ENCODE measurements around the gene ARHGEF28. TPM values are rescaled to one million over a fixed set of nuclear protein-coding genes. Genes with fewer than 3 reads are reported as not detected.

The ARHGEF28 gene
- total RNA-seq, 4 donors from 2014 or later: 8.2 to 16.5 (median 15.4) TPM

DNA sequence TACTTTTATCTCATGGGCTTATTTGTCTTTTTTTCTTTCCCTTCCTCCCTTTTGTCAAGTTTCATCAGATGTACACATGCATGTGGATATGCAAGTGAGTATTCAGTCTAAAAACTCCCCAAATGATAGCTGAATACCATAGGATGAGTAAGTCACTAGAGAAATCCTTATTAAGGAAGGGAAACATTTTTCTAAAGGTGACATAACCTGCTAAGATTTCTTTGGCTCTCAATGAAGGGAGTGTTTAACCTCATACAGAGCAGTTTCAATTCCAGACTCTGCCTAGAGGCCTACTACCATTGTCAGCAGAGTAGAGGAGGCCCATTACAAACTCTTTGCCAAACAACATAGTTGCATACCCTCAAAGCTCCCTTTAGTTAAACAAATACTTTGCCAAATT lies 192.4 kb downstream of the ARHGEF28 start:
- DNase-seq (ENCODE audit: low spot score) (no peak), ATAC-seq (ENCODE audit: low FRiP score) (peak; percentile 72)
- TF ChIP-seq, protein P1, sequence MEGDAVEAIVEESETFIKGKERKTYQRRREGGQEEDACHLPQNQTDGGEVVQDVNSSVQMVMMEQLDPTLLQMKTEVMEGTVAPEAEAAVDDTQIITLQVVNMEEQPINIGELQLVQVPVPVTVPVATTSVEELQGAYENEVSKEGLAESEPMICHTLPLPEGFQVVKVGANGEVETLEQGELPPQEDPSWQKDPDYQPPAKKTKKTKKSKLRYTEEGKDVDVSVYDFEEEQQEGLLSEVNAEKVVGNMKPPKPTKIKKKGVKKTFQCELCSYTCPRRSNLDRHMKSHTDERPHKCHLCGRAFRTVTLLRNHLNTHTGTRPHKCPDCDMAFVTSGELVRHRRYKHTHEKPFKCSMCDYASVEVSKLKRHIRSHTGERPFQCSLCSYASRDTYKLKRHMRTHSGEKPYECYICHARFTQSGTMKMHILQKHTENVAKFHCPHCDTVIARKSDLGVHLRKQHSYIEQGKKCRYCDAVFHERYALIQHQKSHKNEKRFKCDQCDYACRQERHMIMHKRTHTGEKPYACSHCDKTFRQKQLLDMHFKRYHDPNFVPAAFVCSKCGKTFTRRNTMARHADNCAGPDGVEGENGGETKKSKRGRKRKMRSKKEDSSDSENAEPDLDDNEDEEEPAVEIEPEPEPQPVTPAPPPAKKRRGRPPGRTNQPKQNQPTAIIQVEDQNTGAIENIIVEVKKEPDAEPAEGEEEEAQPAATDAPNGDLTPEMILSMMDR (IDR thresholded peaks at IDR 0.05): no peak

DNA sequence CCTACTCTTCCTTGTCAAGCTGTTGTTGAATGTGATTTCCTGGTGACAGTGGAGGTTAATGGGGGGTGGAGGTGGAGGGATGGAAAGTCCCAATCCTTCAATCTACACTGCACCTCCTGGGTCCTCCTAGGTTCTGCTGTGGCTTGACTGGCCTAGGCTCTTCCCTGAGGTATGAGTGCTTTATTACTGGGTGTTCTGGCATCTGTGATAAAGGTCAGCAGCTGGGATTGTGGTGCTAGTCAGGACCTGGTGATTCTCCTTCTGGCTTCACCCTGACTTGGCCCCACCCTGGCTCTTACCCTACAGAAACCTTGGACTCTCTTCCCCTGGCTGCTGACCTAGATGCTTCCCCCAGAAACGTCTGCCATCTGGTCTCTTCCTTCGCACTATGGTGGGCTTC lies 194.3 kb downstream of the ARHGEF28 start:
- DNase-seq (ENCODE audit: low spot score) (no peak), ATAC-seq (ENCODE audit: low FRiP score) (no peak)
- TF ChIP-seq, protein P1 (IDR thresholded peaks at IDR 0.05): no peak

DNA sequence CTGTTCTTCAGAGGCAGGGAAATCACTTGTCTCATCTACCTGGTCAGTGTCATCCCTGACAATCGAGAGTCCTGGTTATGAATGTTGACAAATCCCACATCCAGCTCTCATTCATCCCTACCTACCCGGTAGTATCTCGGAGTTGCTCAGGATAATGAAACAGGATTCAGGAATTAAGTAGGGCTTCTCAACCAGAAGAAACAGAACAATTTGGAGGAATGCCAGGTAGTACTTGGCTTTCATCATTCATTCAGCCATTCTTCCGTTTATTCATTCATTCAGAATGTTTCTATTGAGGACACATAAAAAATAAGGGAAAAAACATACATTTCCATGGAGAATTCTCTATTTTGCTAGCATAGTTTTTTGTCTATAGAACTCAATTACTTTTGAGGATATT lies 195.0 kb downstream of the ARHGEF28 start:
- TF ChIP-seq, protein P1 (IDR thresholded peaks at IDR 0.05): no peak
- no peak for DNase-seq (ENCODE audit: low spot score)
- ATAC-seq (ENCODE audit: low FRiP score): no peak

DNA sequence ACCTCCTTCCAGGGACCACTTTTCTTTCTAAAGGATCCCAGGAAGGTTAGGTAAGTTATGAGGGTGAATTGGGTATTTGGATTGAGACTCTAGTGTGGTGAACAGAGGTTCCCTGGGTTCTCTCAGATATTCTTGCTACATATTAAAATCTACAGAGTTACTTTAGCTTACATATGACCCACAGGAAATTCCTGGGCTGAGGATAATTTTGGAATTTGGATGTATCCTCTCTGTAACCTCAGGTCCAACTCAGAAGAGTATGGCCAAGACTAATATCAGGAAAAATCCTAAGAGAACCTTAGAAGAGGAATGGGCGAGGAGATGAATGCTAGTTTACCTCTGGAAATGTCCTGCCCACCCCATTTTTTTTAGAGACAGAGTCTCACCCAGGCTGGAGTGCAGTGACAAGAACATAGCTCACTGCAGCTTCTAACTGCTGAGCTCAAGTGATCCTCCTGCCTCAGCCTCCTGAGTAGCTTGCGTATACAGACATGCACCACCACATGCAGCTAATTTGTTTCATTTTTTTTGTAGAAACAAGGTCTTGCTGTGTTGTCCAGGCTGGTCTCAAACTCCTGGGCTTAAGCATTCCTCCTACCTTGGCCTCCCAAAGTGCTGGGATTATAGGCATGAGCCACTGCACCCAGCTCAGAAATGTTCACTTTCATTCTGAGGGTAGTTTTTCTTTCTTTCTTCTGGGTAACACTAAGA lies 196.4 kb downstream of the ARHGEF28 start:
- TF ChIP-seq, protein P1 (IDR thresholded peaks at IDR 0.05): no peak
- ATAC-seq (ENCODE audit: low FRiP score): no peak
- no peak for DNase-seq (ENCODE audit: low spot score)

DNA sequence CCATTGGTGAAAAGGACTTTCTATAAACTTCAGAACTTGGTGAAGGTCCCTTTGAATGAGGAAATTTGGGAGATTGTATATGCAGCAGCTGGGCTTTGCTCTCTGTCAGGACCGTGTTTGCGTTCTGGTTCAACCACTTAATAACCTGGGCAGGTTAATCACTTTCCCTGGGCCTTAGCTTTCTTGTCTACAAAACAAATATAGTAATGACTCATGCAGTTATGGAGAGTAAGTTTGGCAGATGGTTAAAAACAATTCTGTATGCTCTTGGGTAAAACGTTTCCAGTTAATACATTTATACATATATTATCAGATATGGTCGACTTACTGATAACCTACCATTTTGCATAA lies 197.0 kb downstream of the ARHGEF28 start:
- ATAC-seq (ENCODE audit: low FRiP score) (no peak), DNase-seq (ENCODE audit: low spot score) (no peak)
- TF ChIP-seq, protein P1 (IDR thresholded peaks at IDR 0.05): no peak

DNA sequence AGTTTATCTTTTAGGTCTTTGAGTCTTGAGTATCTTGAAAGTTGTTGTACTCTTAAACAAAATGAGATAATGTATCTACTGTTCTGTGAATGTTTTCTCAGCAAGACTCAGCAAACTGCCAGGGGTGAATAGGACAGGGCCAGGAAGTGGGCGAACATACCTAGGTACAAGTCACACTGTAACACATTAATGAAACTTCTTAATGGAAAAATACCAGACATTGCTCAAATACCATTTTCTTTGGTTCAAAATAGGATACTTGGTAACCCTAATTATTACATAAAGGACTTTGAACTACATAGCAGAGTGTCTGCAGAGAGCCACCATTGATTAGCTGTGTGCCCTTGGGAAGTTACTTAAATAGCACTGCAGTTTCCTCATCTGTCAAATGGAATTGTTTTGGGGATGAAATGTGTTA lies 197.5 kb downstream of the ARHGEF28 start:
- TF ChIP-seq, protein P1 (IDR thresholded peaks at IDR 0.05): no peak
- DNase-seq (ENCODE audit: low spot score): no peak
- no peak for ATAC-seq (ENCODE audit: low FRiP score)

DNA sequence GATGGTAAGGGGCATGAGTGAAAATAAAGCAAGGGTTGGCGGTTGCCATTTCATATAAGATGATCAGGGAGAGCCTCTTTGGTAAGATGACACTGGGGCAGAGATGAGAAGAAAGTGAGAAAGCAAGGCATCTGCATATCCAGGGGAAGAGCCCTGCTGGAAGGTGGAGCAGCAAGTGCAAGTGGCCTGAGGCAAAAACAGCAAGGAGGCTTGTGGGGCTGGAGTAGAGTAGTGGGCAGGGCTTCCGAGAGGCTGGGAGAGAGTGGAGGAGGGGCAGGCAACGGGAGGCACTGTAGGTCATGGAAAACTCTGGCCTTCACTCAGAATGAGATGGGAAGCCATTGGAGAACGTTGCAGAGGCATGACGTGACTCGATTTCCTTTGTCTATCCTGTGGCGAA lies 199.2 kb downstream of the ARHGEF28 start:
- TF ChIP-seq, protein P1 (IDR thresholded peaks at IDR 0.05): no peak
- no peak for DNase-seq (ENCODE audit: low spot score)
- no peak for ATAC-seq (ENCODE audit: low FRiP score)

All from omental fat pad (tissue), 4 donors.